NCI-H774 (cell line): Measurements from ENCODE around the gene ZSCAN21.

Experiments used
- DNase-seq: peaks from one replicate; lab custom pipeline; 2025; lab: John Stamatoyannopoulos, UW

The ZSCAN21 gene

DNA sequence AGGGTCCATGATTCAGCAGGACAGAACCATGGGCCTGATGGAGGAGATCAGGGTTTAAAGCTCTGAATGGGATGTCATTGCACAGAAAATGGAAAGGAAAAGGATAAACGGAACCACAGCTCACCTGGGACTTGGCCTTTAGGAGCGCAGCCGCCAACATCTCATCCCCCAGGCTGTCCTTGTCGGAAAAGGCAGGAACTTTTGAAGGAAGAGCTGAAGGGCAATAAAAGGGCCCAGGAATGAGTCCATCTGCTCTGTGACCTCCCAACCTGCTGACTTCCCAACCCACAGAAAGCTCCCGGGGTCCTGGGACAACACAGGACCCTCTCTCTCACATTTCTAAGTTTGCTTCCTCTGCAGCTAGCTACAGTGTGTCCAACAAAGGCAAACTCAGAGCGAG, 25.8 kb downstream of the ZSCAN21 start:
- DNase-seq = no peak

DNA sequence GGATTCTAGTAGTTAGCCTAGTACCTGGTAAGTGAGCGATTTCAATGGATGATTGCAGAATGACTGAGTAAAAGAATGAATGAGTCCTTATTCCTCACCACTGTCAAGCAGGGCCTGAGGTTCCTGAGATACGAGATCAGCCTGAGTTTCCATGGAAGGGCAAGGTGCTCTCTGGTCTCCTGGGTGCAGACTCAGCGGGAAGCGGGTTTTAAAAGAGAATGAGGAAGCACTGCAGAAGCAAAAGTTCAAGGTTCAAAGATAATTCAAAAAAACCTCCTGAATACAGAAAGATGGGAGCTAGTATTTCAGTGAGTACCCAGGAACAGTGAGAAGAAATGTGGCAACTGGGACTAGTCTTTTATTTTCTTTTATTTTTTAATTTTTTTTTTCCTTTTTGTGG, 27.6 kb downstream of the ZSCAN21 start:
- DNase-seq = no peak

DNA sequence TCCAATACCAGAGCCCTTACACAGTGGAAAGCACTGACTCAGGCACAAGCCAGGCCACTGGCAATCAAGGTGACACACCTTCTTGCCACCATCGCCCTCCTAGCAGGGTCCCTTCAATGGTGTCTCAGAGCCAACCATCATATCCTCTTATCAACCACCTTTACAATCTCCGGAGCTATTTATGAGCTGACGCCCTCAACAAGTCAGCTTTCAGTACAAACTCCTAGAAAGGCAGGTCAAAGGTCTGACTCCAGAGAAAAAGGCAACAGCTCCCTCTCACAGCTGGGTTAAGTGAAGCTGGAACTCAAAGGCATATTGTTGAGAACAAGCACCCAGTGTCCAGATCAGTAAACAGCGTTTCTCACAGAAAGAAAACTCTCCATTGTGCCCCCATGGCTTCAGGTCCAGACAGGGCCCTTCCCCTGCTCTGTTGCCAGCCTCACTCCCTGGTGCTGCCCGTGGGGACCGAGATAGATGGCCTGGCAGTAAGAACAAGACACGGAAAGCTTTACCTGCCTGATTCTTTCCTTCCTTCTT, 29.5 kb downstream of the ZSCAN21 start:
- DNase-seq = no peak

DNA sequence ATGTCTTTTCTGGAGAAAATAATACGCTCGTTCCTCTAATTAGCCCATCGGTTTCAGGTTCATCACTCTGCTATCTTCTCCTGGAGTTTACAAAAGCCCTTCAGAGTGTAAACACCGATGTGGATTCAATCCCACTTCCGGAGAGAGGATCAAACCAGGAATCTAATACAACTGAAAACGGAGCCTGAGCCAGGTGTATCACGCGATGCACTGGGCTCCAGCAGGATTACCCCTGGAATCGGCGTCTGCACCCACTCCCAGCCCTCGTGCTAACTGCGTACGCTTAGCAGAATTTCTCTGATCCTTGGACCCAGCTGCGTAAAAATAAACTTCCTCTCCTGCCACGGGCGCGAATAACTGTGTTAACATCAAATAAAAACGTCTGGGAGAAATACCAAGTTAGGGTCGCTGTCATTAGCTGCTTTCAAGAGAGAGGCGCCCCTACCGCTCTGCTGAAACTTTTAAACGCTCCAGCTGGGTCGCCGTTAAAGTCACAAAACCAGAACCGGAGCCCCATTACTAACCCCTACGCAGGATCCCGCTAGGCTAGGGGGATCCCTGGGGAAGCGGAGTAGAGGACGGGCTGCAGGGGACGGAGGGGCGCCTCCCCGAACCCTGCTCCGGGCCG, 31.4 kb downstream of the ZSCAN21 start:
- DNase-seq = peak; percentile 56

DNA sequence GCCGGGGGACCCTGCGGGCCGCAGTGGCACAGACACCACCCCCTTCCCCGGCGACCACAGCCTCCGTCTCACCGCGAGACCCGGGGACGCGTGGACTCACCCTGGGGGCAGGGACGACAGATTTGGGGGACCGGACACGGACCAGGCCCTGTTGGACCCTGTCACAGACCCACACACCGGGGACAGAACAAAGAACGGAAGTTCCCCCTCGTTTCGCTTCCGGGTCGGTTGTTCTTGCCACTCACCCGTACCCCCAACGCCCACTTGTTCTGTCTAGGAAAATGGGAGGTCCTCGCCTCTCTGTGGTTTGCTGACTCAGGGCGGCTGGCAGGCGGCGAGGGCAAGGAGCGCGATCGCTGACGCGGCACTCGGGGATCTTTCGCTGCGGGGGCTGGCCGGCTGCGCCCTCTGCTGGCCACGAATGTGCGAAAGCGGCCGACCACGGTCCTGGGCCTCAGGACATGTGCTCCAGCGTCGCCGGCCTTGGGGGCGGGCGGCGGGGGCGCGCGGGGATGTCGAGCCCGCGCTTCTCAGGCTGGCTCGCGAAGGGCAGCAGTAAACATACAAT, 32.0 kb downstream of the ZSCAN21 start, which contains the start of gene ZNF3:
Gene ZNF3 (minus strand): TSS at position 189 of the 568 bp plus-strand sequence. CDS start 4,366 bp downstream, outside the sequence.
- peak; percentile 98 for DNase-seq

DNA sequence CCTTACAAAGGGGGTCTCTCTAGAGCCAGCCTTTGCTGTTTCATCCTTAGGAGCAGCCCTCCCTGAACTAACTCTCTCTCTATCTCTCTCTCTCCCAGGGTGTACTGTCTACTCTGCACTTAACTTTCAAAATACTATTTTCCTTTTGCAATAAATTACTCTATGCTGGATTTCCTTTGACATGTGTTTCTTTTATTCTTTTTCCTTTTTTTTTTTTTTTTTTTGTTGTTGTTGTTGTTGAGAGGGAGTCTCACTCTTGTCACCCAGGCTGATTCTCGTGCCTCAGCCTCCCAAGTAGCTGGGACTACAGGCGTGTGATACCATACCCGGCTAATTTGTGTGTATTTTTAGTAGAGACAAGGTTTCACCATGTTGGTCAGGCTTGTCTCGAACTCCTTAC, 33.4 kb downstream of the ZSCAN21 start:
- DNase-seq = no peak

DNA sequence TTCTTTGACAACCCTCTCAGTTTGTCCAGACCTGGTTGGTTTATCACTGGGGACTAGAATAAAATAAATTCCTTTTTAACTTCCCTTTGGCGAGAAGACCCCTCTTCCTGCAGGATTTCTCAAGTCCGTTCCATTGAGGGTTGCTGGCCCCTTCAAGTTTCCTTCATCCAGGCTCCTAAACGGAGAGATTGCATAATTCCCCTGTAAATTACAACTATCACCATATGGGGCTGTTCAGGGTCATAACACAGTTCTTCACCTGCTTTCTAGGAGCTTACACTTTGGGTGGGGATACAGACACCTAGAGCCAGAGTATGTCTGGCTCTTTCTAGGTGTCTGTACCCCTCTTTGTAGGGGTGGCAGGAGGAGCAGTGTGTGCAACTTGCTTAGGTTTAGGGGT, 35.9 kb downstream of the ZSCAN21 start:
- no peak for DNase-seq

DNA sequence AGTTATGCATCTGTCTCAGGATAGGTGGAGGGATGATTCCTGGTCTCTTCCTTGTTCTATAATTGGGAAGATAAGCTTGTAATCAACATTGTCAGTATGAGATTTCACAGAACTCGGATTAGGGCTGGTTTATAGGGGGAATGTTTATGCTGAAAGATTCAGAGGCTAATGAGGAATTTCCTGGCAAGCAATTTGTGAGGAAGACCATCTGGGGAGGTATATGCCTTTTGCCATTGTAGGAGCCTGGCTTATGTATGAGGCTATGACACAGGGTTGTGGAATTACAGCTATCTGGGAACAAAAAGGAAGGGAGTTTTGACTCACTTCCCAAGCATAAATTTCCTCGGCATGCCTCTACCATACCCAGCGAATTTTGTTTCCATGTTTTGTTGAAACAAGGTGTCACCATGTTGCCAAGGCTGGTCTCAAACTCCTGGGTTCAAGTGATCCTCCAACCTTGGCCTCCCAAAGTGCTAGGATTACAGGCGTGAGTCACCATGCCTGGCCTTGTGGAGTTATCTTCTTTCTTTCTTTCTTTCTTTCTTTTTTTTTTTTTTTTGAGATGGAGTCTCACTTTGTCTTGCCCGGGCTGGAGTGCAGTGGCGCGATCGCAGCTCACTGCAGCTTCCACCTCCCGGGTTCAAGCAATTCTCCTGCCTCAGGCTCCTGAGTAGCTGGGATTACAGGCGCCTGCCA, 37.6 kb downstream of the ZSCAN21 start:
- DNase-seq = no peak

DNA sequence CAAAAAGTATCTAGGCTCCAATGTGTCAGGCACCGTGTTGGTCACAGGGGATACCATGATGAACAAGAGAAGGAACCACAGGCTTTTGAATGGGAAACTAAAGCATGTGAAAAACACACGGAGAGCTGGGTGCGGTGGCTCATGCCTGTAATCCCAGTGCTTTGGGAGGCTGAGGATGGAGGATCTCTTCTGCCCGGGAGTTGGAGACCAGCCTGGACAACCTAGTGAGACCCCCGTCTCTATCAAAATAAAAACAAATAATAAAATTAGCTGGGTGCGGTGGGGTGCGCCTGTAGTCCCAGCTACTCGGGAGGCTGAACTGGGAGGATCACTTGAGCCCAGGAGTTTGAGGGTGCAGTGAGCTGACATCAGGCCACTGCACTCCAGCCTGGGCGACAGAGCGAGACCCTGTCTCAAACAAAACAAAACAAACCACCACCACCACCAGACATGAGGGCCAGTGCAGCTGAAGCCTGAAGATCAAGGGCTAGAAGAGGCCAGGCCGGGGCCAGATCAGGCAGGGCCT, 38.6 kb downstream of the ZSCAN21 start:
- no peak for DNase-seq

DNA sequence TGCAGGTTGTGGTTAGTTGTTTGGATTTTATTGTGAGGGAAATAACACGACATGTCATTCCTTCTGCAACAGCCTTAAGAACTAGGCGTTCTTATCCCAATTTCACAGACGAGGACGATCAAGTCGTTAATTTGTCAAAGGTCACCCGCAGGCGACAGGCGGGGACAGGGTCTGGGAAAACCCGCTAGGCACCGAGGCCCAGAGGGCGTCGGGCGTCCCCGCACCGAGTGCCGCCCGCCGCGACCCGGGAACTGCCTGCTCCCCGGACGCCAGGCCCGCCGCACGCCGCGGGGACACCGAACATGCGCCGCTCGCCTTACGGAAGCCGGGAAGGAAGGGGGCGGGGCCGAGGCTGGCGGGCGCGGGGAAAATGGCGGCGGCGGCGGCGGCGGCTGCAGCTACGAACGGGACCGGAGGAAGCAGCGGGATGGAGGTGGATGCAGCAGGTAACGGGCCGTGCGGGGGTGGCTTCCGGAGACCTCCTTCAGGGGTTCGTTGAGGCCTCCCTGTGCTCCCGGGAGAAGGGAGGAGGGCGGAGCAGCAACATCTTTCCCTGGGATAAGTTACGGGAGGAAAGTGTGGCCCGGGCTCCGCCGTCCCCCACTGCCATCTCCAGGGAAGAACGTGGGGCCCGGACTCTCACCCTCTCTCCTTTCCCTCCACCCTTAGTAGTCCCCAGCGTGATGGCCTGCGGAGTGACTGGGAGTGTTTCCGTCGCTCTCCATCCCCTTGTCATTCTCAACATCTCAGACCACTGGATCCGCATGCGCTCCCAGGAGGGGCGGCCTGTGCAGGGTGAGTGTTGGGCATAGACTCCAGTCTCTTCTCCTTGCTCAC, 39.3 kb downstream of the ZSCAN21 start, which contains the start of gene COPS6:
Gene COPS6 (plus strand): TSS at position 349 of the 837 bp plus-strand sequence. CDS start 22 bp downstream, at position 371.
- DNase-seq = peak; percentile 69

DNA sequence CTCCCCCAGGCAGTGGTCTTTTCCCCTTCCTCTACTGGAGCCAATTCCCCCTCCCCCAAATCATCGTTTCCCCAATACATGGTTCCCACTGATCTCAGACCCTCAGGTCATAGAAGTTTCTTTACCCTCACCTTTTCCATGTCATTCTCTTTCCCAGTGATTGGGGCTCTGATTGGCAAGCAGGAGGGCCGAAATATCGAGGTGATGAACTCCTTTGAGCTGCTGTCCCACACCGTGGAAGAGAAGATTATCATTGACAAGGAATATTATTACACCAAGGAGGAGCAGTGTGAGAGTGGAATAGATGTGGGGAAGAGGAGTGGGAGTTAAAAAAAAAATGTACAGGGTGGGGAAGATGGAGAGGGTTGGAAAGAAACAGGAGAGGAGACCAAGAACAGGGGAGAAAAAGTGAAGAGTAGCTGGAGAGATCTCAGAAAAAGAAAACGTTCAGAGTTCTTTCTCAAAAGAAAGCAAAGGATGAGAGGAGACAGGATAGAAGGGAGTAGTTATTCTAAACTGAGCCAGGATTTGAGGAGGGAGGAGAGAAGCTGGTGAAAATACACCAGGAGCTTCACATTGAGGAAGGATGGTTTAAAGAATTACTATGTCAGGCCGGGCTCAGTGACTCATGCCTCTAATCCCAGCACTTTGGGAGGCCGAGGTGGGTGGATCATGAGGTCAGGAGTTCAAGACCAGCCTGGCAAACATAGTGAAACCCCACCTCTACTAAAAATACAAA, 40.1 kb downstream of the ZSCAN21 start:
- no peak for DNase-seq

DNA sequence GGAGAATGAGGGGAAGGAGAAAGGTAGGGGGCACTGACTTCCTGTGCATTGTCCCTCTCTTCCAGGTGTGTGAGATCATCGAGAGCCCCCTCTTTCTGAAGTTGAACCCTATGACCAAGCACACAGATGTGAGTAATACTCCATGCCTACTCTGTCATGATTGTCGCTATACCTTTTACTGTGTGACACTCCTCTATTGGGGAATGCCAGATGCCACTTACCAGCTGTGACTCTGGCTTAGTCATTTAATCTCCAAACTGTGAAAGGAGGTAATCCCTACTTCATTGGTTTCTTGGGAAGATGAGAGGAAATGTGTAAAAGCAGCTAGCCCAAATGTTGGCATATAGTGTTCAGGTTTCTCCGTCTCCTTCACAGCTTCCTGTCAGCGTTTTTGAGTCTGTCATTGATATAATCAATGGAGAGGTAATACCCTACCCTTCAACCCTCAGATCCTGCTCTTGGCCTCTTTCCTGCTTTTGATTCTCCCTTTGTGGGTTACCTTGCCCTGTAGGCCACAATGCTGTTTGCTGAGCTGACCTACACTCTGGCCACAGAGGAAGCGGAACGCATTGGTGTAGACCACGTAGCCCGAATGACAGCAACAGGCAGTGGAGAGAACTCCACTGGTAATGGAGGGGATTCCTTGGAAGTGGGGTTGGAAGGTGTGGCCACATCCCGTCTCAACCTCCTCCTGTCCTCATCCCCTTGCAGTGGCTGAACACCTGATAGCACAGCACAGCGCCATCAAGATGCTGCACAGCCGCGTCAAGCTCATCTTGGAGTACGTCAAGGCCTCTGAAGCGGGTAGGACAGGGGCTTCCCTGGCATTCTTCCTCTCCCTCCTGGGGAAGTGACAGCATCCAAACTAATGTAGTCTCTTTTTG, 41.2 kb downstream of the ZSCAN21 start:
- DNase-seq = no peak

DNA sequence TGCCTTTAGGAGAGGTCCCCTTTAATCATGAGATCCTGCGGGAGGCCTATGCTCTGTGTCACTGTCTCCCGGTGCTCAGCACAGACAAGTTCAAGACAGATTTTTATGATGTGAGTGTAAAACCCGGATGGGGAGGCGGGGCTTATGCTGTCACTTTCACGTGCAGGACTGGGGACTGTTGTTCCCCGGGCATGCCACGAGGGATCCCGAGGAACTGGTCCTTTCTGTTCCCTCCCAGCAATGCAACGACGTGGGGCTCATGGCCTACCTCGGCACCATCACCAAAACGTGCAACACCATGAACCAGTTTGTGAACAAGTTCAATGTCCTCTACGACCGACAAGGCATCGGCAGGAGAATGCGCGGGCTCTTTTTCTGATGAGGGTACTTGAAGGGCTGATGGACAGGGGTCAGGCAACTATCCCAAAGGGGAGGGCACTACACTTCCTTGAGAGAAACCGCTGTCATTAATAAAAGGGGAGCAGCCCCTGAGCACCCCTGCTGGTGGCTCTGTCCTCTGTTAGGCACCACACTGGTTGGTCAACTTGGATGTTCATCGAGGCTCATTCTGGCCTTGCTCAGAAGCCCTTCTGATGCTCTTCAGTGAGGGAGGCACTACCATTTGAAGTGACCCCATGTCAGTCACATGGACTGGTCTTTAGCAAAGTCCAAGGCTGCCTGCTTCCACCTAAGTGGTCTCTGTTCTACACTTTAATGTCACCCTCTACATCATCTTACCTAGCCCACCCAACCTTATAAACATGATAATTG, 42.0 kb downstream of the ZSCAN21 start:
- no peak for DNase-seq

DNA sequence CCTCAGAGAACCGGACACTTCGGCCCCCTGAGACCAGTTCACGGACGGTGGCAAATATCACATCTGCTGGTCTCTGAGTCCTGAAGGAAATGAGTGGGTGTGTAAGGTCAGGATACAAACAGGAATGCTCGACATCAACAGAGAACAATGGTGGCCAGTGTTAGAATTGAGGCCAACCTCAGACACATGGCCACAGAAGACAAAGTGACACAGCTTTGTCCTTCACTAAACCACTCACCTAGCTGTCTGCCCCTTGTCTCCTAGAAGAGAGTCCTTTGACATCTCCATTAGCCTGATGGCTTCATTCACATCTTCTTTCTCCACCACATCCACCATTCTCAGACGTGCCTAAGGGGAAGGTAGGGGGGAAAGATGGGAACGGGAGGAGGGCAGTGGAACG, 43.5 kb downstream of the ZSCAN21 start:
- DNase-seq = no peak

DNA sequence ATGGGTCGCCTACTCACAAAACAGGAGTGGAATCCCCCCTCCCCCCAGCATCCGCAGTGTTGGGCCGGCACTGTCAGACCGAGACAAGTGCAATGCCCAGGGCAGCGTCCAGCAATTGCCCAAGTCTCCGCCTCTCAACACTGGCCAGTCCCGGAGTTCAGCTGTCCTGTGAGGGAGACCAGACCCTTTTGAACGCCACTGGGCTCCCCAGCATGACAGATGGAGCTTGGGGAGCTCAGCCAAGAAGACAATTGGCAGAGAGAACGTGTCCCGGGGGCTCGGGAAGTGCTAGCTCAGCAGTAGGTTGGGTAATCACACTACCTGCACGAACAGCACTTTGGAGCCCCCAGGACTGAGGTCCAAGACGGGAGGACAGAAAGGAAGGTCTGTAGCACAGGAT, 43.9 kb downstream of the ZSCAN21 start:
- no peak for DNase-seq

DNA sequence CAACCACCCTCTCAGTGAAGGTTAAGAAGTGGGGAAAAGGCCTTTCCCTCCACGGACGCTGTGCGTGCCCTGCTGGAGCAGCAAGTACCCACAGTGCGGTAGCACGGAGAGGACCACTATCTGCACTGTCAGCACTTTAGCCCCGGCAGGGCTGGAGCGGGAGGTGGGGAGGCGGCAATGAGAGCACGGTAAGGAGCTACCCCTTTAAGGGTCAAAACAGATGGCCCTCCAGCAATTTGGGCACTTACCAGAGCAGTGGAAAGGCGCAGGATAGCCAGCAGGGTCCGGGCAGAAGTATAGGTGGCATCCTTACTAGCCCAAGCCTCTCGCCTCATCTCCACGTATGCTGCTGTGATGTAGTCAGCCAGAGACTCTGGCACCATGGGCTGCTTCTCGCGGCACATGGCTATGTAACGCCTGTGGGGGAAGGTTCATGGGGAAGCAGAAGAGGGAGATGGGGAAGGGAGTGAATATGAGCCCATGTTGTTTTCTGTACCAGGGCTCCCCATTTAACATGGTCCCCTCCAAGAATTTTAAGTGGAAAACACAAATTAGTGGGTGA, 44.4 kb downstream of the ZSCAN21 start:
- no peak for DNase-seq

DNA sequence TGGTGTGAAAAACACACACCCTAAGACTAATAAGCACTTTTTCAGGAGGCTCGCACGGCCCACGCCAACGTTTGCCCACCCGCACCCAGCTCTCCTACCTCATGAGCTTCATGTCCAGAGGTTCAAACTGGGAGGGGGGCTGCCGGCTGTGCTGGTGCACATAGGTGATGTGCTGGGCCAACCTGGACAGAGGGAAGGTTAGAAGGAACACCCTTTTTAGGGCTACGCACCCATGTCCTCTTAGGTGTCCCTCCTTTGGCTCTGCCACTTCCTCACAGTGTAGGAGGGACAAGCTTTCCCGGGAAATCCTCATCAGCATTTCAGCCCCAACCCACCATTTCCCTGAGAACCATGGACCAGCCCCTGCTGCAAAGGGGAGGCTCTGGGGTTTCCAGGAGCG, 45.7 kb downstream of the ZSCAN21 start:
- DNase-seq = no peak

DNA sequence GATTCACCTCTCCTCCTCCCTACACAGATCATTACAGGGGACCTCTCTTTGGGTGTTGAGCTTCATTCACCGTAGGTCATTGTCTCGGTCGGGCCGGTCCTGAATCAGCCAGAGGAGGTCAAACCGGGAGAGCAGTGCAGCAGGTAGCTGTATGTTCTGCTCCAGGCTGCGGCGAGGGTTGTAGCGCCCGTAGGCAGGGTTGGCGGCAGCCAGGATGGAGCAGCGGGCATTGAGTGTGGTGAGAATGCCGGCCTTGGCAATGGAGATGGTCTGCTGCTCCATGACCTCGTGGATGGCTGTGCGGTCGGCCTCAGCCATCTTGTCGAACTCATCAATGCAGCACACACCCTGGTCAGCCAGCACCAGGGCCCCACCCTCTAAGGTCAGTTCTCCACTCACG, 46.1 kb downstream of the ZSCAN21 start:
- no peak for DNase-seq

DNA sequence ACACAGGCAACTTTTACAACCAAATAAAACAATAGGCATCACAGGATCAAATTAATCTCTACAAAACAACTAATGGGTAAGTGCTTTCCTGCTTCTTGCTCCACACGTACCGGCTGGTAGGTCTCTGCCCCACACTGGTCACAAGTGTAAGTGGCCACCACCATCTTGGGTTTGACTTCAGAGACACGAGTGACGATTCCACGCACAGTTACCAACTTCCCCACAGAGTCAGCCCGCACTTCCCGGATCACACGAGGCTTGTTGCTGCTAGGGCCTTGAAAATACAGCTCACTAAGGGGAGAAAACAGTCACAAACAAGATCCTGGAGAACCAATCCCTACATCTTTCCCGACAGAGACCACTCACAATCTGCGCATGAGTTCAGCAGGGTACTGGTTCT, 49.3 kb downstream of the ZSCAN21 start:
- no peak for DNase-seq
